HCT116 (cell line): ENCODE measurements around the gene PKMYT1.

ENCODE experiments used
- CTCF ChIP-seq, 3 experiments: fragments of 200-600 bp in 1 of 3; sonication (generic) in 1 of 3; IDR thresholded peaks in 2 of 3; conservative IDR thresholded peaks in 1 of 3; 2 replicates each; pipeline ENCODE4 v1.5.1; 2012 to 2017; ENCODE audit warnings: low read depth in 2 of 3, low read length in 2 of 3, antibody characterized with exemption in 1 of 3, borderline replicate concordance in 1 of 3, control low read depth in 1 of 3, mild to moderate bottlenecking in 1 of 3, mixed read lengths in 1 of 3, mixed run types in 1 of 3, moderate library complexity in 1 of 3; ENCODE audit not compliant: insufficient read depth in 1 of 3
- EGR1 ChIP-seq: IDR thresholded peaks from 2 replicates; pipeline ENCODE4 v1.6.1; 2012; ENCODE audit warnings: low read depth
- EZH2 ChIP-seq: fragments of 200-600 bp; sonication (generic); IDR thresholded peaks from 2 replicates; pipeline ENCODE4 v1.6.1; 2017; ENCODE audit warnings: antibody characterized with exemption, mixed run types
- MAX ChIP-seq: IDR thresholded peaks from 2 replicates; pipeline ENCODE4 v1.6.1; 2012
- POLR2A ChIP-seq: IDR thresholded peaks from 2 replicates; pipeline ENCODE4 v1.7.0; 2011; ENCODE audit warnings: borderline replicate concordance; ENCODE audit not compliant: insufficient read depth, insufficient read length; ENCODE audit errors: extremely low read depth
- POLR2AphosphoS5 ChIP-seq: IDR thresholded peaks from 2 replicates; pipeline ENCODE4 v1.6.1; 2011; ENCODE audit warnings: mild to moderate bottlenecking, low read depth, low read length, moderate library complexity
- YY1 ChIP-seq: IDR thresholded peaks from 2 replicates; pipeline ENCODE4 v1.6.1; 2011; ENCODE audit warnings: low read length, low read depth, moderate library complexity, mild to moderate bottlenecking; ENCODE audit not compliant: insufficient replicate concordance; ENCODE audit errors: extremely low read depth
- ZBTB33 ChIP-seq: IDR thresholded peaks from 2 replicates; pipeline ENCODE4 v1.6.1; 2011; ENCODE audit warnings: mild to moderate bottlenecking, low read length, moderate library complexity; ENCODE audit not compliant: insufficient replicate concordance; ENCODE audit errors: extremely low read depth
- ZNF274 ChIP-seq: fragments of 200-500 bp; sonication (Bioruptor generic); IDR thresholded peaks from 2 replicates; pipeline ENCODE4 v1.6.1; 2014; ENCODE audit warnings: mild to moderate bottlenecking, low read depth, low read length, inconsistent platforms

- TF ChIP-seq EZH2 (no peak), MAX (no peak), POLR2AphosphoS5 (no peak), EGR1 (no peak), CTCF (IDR thresholded peaks at IDR 0.05 in 2 of 3, conservative IDR thresholded peaks at IDR 0.05 in 1 of 3; ENCODE audit: borderline replicate concordance in 1 of 3, insufficient read depth in 1 of 3, low read depth in 2 of 3, low read length in 2 of 3) (peak in 1 of 3 experiments; percentile 8; a peak in 1 of 6 replicates), ZNF274 (no peak), POLR2A (no peak), ZBTB33 (no peak), YY1 (no peak)
Measured at GRCh38 chr16:3013491-3013951, 33.3 kb upstream of the PKMYT1 start.
